Measurements from ENCODE around the gene FSTL4.
"Not testable (repeated sequence)": the region's sequence is repeated elsewhere in the genome, so short reads cannot be mapped to it uniquely, and the experiment has no call there.

FSTL4 gene

DNA sequence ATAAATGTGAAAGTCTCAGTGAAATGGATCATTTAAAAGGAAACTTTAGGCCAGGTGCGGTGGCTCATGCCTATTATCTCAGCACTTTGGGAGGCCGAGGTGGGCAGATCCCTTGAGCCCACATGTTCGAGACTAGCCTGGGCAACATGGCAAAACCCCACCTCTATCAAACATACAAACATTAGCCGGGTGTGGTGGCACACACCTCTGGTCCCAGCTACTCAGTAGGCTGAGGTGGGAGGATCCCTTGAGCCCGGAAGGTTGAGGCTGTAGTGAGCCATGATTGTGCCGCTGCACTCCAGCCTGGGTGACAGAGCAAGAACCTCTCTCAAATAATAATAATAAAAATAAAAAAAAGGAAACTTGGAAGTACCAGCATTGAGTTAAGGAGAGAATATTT, 384.4 kb downstream of the FSTL4 start:
- DNase-seq (ENCODE audit: low read depth, low spot score), result no peak

DNA sequence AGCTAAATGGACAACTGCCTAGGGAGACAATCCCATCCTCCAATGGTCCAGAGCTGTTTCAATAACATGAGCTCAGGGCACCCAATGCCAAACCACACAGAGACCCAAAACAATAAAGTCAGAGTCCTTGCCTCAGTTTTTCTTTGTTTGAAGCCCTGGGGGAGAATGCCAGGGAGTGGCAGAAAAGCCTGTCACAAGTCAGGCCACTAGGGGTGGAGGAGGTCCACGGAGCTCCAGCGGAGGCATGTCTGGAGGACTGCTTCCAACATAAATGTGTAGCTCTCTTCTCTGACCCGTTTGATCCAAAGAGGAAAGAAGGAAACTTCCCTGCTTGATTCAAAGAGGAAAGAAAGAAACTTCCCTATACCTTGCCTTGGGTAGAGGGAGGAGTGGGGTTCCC, 385.3 kb downstream of the FSTL4 start:
- DNase-seq (ENCODE audit: low read depth, low spot score), result no peak

DNA sequence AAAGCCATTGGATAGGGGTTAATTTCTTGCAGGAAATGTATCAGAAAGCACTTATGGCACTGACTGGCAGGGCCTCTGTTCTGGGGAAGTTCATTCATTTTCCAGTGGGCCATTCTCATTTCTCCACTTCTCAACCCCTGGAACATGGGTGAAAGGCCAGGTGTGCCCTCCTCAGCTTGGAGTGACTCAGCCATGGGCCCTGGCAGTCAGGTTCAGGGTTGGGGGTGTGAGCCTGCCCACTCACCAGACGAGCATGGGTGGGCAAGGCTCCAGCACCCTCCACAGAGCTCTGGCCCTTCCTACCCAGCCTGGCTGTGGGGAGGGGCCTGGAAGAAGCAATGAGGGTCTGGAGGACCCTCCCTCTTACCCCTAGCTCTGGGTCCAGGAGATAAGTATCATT, 386.2 kb downstream of the FSTL4 start:
- DNase-seq (ENCODE audit: low read depth, low spot score), result no peak

DNA sequence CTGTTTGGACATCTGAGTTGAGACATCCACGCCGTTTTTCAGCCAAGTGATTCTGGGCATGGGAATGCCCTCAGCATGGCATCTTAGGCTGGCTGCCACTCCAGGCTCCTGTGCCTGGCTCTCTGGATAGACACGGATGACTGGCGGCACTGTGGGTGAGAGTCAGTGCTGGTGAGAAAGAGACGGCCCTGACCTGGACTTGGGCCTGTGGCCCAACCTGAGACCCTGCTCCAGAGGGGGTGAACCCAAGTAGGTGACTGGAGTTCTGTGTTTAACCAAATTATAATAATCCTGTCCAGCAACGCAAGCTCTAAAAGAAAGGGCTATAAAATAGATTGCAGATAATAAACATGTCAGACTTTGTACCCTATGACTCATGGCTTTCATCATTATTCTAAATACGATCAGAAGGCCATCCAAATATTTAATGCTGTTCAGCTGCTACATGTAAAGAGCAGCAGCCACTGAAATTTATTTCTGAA, 386.6 kb downstream of the FSTL4 start:
- DNase-seq (ENCODE audit: low read depth, low spot score), result no peak

DNA sequence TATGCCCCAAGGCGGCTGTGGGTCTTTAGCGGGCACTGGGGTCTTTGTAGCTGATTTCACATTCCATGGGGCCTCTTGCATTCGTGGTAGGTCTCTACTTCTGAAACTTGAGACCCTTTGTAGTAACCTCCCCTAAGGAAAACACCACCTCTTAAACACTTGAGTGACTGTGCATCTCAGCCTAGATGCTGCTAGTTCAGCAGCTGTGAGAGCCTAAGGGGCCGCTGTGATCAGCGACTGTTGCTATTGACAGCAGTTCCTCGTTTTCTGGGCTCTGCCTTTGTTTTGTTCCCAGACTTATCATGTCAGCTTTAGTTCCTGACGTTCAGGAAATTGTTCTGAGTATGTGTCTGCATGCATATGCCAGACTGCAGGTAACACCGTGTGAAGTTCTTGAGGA, 389.4 kb downstream of the FSTL4 start:
- DNase-seq (ENCODE audit: low read depth, low spot score), result no peak

DNA sequence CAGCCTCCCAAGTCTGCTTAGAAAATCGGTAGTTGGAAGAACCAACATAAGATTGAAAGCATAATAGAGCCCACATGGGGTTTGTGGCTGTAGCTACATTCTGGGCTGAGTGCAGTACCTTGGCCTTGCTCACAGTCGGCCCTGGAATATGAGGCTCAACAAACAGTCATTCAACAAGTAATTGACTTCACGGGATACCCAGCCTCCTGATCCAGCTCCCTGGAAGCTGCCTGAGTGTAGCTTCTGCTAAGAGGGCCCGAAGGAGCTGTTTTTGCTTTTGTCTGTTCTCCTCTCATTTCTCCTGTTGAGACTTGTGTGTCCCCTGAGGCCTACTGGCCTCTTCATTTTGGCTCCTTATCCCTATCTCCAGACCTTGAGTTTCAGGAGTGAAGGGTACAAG, 389.8 kb downstream of the FSTL4 start:
- DNase-seq (ENCODE audit: low read depth, low spot score), result no peak

DNA sequence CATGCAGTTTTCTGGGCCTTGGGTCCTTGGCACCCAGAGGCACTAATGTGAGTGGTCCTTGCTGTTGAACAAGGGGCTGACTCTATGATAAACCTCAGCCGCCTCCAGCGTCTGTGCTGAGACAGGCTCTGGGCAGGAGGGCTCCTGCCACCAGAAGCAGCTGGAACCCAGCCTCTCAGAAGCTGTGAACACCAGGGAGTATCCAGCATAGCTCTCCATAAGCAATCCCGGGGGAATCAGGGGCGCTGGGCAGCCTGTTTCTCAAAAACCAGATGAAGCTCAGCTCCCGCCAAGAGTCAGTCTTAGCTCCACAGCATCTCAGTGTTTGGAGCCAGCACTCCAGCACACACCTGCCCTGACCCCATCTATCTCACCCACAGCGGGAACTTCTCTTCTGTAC, 390.3 kb downstream of the FSTL4 start:
- DNase-seq (ENCODE audit: low read depth, low spot score), result no peak

DNA sequence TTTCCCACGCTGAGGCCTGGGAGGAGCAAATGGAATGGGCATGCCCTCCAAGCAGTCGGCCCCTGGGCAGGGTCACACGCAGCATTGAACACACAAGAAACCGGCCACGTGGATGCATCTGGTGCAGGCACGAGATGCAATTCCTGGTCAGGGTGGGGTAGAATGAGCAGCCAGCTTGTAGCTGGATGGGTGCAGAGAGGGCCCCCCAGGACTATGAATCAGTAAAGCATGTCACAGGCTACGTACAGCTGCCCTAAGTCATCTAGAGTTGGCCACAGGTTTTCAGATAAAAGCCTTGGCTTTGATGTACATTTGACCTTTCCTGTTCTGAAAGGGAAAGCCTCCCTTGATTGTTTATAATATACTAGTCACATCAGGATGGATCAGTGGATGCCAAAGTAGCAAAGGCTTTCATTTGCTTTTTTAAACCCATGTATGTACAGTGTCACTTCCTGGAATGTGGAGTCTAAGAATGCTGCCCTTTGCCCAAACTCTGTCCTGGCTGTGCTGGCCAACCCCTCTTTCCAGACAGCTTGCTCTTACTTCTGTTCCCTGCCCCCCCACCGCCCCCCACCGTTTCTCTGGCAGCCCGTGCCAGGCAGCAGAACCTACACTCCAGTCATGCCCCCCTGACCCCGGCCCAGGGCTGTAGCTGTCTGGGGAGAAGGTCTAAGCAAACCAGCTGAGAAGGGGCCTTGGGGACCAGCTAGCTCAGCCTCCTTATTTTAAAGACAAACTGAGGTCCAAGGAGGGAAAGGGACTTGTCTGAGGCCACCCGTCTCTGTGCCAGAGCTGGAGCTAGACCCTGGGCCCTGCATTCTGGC, 391.3 kb downstream of the FSTL4 start:
- no peak for DNase-seq (ENCODE audit: low read depth, low spot score)

DNA sequence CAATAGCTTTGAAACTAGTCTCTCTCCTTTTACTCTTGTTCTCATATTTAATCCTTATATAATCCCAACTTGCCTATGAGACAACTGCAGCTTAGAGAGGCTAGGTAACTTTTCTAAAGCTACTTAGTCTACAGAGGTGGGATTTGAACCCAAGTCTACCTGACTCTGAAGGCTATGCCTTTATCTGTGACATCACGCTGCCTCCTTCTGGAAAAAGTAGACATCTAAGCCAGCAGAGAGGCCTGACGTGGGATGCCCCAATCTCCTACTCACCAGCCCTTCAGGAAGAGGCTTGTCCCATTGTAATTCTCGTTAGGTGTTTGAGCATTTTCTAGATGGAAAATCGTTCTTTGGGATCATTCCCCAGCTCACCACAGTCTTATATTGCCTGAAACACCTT, 393.0 kb downstream of the FSTL4 start:
- no peak for DNase-seq (ENCODE audit: low read depth, low spot score)

DNA sequence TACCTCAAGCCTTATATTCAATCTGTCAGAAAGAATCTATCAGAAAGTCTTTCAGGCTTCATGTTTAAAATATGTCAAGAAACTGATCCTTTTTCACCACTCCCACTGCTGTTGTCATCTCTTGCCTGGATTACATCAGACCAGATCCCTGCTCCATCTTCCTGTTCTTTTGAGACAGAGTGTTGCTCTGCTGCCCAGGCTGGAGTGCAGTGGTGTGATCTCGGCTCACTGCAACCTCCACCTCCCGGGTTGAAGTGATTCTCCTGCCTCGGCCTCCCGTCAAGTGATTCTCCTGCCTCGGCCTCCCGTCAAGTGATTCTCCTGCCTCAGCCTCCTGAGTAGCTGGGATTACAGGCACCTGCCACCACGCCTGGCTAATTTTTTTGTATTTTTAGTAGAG, 396.2 kb downstream of the FSTL4 start:
- not testable (repeated sequence) for DNase-seq (ENCODE audit: low read depth, low spot score)

DNA sequence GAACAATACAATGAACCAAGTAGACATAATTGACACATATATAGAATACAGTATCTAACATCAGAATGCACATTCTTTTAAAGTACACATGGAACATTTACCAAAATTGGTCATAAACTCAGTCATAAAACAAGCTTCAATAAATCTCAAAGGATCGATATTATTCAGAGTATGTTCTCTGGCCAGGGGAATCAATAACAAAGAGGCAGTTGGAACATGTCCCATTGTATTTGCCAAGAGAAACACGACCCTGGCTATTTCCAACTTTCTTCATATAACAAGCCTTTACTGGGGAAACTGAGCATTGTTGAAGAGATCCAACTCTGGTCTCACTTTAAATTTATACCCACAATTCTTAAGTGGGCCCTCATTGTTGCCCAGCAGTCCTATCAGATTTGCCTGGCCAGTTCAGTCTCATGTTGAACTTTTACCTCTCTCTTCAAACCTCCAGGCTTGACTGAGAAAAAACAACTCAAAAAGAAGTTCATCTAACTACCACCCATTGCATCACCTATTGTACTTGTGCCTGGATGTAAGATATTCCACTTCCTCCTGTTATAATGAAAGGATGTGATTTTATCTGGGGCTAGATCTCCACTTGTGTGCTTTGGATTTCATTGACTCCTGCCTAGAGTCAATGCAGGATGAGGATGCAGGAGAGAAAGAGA, 398.1 kb downstream of the FSTL4 start:
- no peak for DNase-seq (ENCODE audit: low read depth, low spot score)

DNA sequence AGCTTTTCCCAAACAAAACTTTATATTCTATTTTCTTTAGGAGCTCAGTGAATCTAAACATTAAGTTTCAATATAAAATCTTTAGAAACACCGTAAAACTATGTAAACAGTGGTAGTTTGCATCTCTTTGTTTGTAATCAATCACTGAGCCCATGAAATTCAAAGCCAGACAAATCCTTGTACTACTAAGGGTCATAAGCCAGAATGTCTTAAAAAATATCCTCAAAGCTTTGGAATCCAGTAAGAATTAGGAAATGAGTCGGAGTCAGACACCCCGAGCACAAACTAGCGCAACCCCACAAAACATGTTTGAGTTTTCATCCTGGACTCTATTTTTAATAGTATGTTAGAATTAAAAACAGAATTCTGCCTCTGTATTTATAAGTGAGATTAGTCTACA, 406.7 kb downstream of the FSTL4 start:
- no peak for DNase-seq (ENCODE audit: low read depth, low spot score)

DNA sequence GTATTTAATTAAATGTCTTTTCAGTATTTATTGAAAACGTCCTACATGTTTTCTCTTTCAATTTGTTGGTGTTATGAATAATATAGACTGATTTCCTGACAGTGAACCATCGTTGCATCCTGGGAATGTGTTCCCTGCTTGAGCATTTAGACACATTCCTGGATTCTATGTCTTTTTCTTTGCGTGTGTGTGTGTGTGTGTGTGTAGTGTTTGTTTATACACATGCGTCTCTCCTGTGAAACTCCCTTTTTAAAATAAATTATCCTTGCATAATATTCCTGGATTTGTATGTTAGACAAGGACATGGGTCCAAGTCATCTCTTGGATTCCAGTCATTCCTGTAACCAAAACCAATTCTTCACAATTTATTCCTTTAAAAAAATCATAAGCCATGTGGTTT, 407.1 kb downstream of the FSTL4 start:
- DNase-seq (ENCODE audit: low read depth, low spot score), result no peak

DNA sequence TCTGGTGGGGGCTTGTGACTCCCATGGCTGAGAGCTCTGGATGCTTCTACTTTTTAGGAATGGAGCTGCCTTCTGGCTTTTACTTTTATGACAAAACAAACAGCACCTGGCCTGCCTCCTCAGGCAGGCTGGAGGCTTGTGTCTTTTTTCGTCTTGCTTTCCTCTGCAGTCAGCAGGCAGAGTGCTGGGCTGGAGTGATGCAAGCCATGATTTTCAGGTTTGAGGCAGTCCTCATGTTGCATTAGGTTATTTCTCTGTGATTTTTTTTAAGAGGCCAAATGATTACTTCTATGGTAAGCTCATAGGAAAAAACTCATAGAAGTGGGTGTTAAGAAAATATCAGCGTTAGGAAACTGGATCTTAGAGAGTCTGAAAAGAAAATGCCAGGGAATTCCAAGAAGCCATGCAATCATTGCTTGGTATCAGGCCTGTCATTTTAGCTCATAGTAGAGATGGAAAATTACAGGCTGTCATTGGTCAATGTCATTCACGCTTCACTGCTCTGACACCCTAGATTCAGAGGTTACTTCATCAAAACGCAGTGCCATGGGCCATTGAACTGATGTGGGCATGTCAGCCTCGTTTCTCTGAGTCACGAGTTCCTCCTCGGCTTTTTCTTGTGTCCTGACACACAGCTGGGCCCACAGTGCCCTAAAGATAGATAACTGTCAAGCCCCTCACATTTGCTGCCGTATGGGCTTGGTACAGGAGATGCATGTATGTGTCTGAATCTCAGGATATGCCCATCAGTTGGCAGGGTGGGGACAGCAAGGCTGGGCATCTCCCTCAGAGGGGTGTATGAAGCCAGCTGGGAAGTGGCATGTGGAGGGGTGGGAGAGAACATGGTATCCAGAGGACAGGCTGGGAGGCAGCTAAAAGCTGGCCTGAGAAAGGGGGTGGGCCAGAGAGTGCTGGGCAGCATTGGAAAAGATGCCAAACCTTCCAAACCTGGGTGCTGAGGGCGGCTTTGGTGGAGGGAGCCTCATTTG, 408.7 kb downstream of the FSTL4 start:
- DNase-seq (ENCODE audit: low read depth, low spot score), result no peak

DNA sequence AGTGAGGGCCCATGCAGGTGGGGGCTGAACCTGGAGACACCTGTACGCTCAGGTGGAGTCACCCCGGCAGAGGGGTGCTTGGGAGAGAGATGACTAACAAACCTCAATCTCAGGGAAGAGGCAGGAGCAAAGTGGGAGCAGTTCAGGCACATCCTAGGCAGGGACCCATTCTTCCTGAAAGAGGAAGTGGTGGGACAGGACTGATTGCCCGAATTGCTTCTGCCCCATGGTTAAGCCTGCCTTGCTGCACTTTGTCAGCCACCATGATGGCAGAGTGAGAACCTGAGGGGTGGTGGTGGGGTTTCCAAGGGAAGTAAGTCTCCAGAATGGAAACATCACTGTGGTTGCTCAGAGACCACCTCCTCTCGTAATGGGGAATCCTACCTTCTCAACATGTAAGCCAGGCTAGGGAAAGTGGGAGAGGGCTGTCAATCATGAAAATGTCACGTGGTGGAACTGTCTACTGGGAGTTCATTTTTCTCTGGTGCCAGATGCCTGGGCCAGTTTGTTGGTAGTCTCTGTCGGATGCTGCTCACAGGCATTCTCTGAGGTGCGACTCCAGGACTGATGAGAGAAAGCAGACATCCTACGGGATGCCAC, 410.2 kb downstream of the FSTL4 start:
- DNase-seq (ENCODE audit: low read depth, low spot score), result no peak

DNA sequence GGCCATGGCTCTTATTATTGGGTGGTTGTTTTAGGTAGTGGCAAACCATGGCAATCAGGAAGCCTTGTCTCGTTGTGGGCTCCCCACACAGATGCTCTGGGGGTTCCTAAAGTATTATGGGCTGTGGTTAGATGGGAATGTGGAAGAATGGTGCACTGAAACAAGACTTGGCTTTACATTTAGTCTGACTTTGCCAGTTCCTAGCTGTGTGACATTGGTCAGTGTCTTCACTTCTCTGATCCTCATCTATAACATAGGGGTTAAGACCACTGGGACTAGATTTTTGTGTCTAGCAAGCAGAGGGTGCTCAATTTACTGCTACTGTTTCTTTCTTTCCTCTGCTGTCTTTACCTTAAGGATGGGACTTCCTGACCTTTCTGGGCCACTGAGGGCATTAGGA, 411.0 kb downstream of the FSTL4 start:
- DNase-seq (ENCODE audit: low read depth, low spot score), result no peak

DNA sequence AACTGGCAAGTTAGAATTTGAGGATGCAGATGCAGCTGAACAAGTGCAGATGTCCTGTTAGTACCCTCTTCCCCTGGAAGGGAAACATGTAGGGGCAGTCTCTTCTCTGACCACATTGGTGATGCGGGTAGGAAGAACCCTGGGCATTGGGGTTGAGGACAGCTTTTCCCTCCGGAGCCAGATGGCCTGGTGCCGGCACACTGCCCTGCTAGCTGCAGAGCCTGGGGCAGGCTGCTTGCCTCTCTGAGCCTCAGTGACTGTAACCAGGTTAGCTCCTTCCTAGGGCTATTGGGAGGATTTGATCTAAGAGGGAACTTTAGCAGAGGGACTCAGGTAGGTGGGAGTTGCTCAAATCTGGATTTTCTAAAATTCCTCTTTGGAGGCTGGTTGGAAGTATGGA, 412.1 kb downstream of the FSTL4 start:
- DNase-seq (ENCODE audit: low read depth, low spot score), result no peak

DNA sequence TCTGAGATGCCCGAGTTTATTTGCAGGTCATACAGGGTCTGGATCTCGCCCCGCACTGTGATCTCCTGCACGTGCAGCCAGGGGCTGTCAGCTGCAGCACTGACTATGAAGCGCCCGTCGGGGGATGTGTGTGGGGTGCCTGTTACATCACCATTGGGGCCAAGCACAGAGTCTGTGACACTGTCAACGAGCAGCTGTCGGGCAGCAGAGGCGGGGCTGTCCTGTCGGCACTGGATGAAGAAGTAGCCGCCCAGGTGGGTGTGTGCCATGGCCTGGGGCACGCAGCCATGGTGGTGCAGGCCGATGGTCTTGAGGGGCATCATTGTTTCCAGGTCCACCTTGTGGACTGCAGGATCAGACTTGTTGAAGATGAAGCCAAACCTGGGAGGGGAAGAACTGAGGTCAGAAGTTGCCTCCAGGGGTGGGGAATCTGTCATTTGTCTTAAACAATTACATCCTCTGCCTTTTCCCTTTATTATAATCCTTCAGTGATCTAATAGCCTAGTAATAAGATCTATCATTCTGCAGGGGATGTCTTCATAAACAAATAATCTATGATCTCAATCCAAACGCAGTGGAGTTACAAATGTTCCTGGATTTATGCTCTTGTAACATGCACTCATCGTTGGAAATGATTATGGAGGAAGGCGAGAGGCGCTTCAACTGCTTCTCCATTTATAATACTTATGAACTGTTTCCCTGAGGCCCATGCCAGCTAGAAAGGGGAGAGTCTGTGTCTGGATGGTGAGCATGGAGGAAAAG, 412.7 kb downstream of the FSTL4 start:
- no peak for DNase-seq (ENCODE audit: low read depth, low spot score)

DNA sequence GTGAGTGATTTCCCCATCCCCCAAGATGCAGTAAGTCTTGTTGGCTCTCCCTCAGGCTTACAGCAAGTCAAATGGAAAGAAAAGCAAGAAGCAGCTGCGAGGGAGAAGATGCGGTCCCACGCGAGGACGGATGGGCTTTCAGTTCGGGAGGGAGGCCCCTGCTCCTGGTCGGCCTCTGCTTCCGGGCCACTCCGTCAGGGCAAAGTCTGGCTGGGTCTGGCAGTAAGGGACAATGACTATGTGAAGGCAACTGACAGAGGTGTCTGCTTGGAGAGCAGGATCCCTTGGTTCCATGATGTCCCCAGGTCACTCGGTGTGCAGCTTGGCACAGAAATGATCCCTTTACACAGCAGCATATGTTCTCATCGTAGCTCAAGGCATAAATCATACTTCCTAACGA, 413.8 kb downstream of the FSTL4 start:
- no peak for DNase-seq (ENCODE audit: low read depth, low spot score)

DNA sequence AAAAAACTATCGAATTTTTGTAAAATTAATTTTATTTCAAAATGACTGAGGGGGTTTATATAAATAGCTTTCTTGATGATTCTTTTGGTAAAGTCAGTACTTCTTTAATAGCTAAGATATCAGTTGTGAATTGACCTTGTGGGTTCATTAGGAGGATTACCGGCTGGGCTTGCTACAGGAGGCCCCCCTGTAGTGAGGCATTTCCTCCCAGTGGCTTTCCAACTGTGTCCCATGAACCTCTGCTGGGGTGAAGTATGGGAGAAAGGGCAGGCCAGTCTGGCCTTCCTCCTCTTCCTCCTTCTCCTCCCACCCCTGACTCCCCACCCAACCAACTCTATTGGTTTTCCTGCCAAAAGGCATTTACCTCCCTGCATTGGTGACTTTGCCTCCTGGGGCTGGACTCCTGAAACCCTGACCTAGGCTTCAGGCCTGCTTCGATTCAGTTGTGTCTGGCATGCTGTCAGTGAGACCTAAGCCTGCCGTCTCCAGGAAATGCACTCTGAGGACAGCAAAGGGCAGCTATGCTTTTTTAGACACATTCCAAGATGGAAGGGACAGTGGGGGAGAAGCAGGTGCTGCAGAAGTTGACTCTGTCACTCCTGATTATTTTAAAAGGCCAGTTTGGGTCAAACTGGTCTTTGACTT, 415.8 kb downstream of the FSTL4 start:
- no peak for DNase-seq (ENCODE audit: low read depth, low spot score)
